Endodermal cell (in vitro differentiated cells): ENCODE data around the gene TAS2R60. TPM values are rescaled to one million over a fixed set of nuclear protein-coding genes. Genes with fewer than 3 reads are reported as not detected.

Experiments used
- DNase-seq: peaks from one replicate; pipeline ENCODE4 v3.0.0-alpha.2; 2017
- H3K27ac ChIP-seq: 2 replicates; pipeline ENCODE4 v1.5.1; 2013; ENCODE audit warnings: mild to moderate bottlenecking, low read depth, low read length, moderate library complexity
- H3K27me3 ChIP-seq: 2 replicates; pipeline ENCODE4 v1.6.1; 2013; ENCODE audit warnings: mild to moderate bottlenecking, low read length, moderate library complexity; ENCODE audit not compliant: insufficient read depth, control insufficient read depth, poor library complexity, severe bottlenecking
- H3K36me3 ChIP-seq: 2 replicates; pipeline ENCODE4 v1.7.0; 2013; ENCODE audit warnings: mild to moderate bottlenecking, low read length, moderate library complexity; ENCODE audit not compliant: control insufficient read depth, insufficient read depth
- H3K4me1 ChIP-seq: one replicate; pipeline ENCODE4 v1.7.0; 2013; ENCODE audit warnings: low read length; ENCODE audit not compliant: control insufficient read depth, insufficient read depth
- H3K4me3 ChIP-seq: 2 replicates; pipeline ENCODE4 v1.5.1; 2013; ENCODE audit warnings: mild to moderate bottlenecking, low read length, moderate library complexity
- H3K9ac ChIP-seq: 2 replicates; pipeline ENCODE4 v1.6.1; 2013; ENCODE audit warnings: mild to moderate bottlenecking, low read length, moderate library complexity; ENCODE audit not compliant: poor library complexity, severe bottlenecking; ENCODE audit errors: extremely low read depth
- H3K9me3 ChIP-seq: 2 replicates; pipeline ENCODE4 v1.6.1; 2013; ENCODE audit warnings: mild to moderate bottlenecking, low read length, moderate library complexity; ENCODE audit not compliant: control insufficient read depth
- H3K27ac Mint-ChIP-seq: 2 replicates; pipeline ENCODE4 v1.8.0; 2020; ENCODE audit warnings: mixed read lengths
- H3K27me3 Mint-ChIP-seq: 2 replicates; pipeline ENCODE4 v1.8.0; 2021; ENCODE audit warnings: mild to moderate bottlenecking, mixed read lengths; ENCODE audit not compliant: insufficient read depth
- H3K36me3 Mint-ChIP-seq: 2 replicates; pipeline ENCODE4 v1.8.0; 2020; ENCODE audit warnings: low read depth, mixed read lengths
- H3K4me1 Mint-ChIP-seq: 2 replicates; pipeline ENCODE4 v1.8.0; 2020; ENCODE audit warnings: mixed read lengths
- H3K4me3 Mint-ChIP-seq: 2 replicates; pipeline ENCODE4 v1.8.0; 2020; ENCODE audit warnings: mild to moderate bottlenecking, moderate library complexity, mixed read lengths
- H3K9me3 Mint-ChIP-seq: 2 replicates; pipeline ENCODE4 v1.8.0; 2020; ENCODE audit warnings: mild to moderate bottlenecking, mixed read lengths
- WGBS, 2 experiments: methylation state at CpG; one replicate each; pipeline versions ENCODE4 v1.1.5 to v1.1.7; 2013; ENCODE audit warnings: missing lambda C conversion rate in 2 of 2, mixed read lengths in 1 of 2; ENCODE audit not compliant: insufficient coverage in 1 of 2, insufficient read length in 1 of 2; 5-methylcytosine and 5-hydroxymethylcytosine counted together
- total RNA-seq, 2 donors: library from RNA; stranded (reverse); fragmentation: NEBNext Ultra II Directional in 1 of 2; extraction: Animal tissue kit (Norgen Biotek cat#: 25700) in 1 of 2; gene quantifications; 2 replicates in 1 of 2; 3 replicates in 1 of 2; pipeline ENCODE4 v1.2.1, GENCODE V29; 2021
- TF ChIP-seq, protein P1 (sequence below): fragments of 200-600 bp; sonication (generic); conservative IDR thresholded peaks from 2 replicates; pipeline ENCODE4 v1.5.0; 2021; ENCODE audit warnings: antibody characterized with exemption, mild to moderate bottlenecking

TAS2R60 gene
- total RNA-seq, 2 donors from 2014 or later: 0.37 TPM; not detected in 1

DNA sequence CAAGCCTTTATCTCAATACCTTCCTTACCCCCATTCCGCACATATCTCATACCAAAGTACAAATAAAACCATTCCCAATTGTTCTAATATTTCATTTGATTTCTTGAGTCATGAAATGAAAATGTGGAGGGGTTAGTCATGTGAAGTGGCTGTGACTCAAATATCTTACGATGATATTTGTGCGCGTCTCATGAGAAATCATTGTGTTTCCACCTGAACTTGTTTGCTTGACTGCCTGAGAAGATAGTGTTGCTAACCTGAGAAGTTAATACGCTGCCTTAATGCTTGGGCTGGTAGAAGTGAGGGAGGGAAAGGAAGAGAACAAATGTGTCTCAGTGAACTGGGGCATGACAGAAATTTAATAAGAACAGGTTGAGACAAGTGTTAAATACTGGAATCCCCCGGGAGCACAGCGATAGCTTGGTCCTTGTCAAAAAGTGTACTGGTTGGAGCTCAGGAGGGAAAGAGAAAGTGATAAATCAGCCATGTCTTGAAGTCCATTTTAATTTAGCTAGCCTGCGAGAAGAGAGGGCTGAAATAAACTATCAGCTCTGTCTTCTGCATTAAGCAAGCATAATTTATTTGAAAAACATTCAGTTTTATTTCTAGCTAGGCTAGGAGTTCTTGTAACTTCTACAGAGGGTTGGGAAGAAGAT lies 27.4 kb upstream of the TAS2R60 start:
- H3K27me3 Mint-ChIP-seq: no peaks in the 10 kb centered on the region
- Histone ChIP-seq H3K27me3 (no peaks in the 10 kb centered on the region), H3K4me3 (no peak overlapping the region), H3K9ac (no peak overlapping the region), H3K4me1 (no peaks in the 10 kb centered on the region), H3K9me3 (peaks cover 9% of the 10 kb centered on the region), H3K36me3 (no peaks in the 10 kb centered on the region), H3K27ac (no peak overlapping the region)
- TF ChIP-seq, protein P1, sequence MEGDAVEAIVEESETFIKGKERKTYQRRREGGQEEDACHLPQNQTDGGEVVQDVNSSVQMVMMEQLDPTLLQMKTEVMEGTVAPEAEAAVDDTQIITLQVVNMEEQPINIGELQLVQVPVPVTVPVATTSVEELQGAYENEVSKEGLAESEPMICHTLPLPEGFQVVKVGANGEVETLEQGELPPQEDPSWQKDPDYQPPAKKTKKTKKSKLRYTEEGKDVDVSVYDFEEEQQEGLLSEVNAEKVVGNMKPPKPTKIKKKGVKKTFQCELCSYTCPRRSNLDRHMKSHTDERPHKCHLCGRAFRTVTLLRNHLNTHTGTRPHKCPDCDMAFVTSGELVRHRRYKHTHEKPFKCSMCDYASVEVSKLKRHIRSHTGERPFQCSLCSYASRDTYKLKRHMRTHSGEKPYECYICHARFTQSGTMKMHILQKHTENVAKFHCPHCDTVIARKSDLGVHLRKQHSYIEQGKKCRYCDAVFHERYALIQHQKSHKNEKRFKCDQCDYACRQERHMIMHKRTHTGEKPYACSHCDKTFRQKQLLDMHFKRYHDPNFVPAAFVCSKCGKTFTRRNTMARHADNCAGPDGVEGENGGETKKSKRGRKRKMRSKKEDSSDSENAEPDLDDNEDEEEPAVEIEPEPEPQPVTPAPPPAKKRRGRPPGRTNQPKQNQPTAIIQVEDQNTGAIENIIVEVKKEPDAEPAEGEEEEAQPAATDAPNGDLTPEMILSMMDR: no peak
- DNase-seq: no peak
- no peak overlapping the region for H3K4me3 Mint-ChIP-seq
- peaks cover 9% of the 10 kb centered on the region for H3K9me3 Mint-ChIP-seq
- H3K4me1 Mint-ChIP-seq: peaks cover 23% of the 10 kb centered on the region
- 90 to 93% methylated on average over 7 to 8 of the region's 8 CpGs for WGBS, 2 experiments
- H3K36me3 Mint-ChIP-seq: peaks cover 5% of the 10 kb centered on the region
- H3K27ac Mint-ChIP-seq: no peak overlapping the region

DNA sequence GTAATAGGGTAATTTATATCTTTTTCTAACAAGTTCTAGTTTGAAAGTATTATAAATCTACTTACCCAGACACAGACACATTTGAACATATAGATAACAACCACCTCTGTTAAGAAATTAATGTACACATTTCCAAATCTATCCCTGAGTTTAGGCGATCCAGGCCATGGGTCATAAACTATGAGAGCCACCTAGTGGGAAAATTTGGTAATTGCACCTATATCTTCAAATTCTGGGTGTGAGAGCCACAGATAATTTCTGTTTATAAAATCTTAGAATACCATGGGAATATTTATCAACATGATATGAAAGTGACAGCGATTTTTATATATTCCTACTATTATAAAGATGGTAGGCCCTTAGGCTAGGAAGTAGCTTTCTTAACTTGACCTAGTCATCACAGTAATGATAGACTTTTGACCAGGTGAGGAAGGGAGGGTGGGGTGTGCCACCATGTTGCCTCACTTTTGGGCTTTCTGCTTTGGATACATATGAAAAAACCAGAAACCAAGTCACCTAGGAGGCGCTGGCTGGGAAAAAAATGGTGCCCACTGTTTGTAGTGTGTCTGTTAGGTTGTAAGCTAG lies 26.6 kb upstream of the TAS2R60 start:
- no peaks in the 10 kb centered on the region for H3K27me3 ChIP-seq
- DNase-seq: no peak
- H3K27ac ChIP-seq: no peak overlapping the region
- Mint-ChIP-seq H3K27me3 (no peaks in the 10 kb centered on the region), H3K36me3 (peaks cover 7% of the 10 kb centered on the region), H3K4me3 (no peak overlapping the region), H3K27ac (no peak overlapping the region), H3K9me3 (peaks cover 13% of the 10 kb centered on the region), H3K4me1 (peaks cover 23% of the 10 kb centered on the region)
- no peak overlapping the region for H3K9ac ChIP-seq
- TF ChIP-seq, protein P1: peak; percentile 88
- H3K4me3 ChIP-seq: no peak overlapping the region
- H3K4me1 ChIP-seq: no peaks in the 10 kb centered on the region
- 32 to 100% methylated on average over 1 to 3 of the region's 3 CpGs for WGBS, 2 experiments
- no peaks in the 10 kb centered on the region for H3K36me3 ChIP-seq
- H3K9me3 ChIP-seq: peaks cover 16% of the 10 kb centered on the region

DNA sequence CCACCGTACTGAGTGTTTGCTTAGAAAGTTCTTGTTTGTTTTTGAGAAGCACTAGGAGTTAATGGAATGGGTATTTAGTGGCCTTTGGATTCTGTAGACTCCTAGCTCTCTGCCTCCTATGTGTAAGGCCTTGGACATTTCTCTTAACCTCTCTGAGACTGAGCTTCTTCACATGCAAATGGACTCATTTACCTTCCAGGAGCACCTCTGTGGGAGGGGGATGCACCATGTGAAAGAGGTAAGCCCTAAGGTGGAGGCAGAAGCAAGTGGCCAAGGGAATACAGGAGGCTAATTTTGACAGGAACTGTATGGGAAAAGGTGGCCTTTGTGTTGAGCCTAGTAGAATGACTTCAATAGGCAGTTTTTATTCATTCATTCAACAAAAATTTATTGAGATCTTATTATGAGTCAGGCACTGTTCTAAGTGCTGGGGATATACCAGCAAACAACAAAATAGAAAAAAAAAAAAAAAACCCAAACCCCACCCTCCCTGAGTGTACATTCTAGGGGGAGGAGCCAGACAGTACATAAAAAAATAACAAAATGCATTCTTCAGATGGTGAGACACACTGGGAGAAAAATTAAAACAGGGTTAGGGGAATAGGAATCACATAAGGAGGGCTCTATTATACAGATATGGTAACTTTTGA lies 25.4 kb upstream of the TAS2R60 start:
- peaks cover 16% of the 10 kb centered on the region for H3K9me3 Mint-ChIP-seq
- H3K27me3 Mint-ChIP-seq: no peaks in the 10 kb centered on the region
- H3K27ac Mint-ChIP-seq: no peak overlapping the region
- peaks cover 13% of the 10 kb centered on the region for H3K4me1 Mint-ChIP-seq
- H3K4me3 Mint-ChIP-seq: no peak overlapping the region
- TF ChIP-seq, protein P1: no peak
- Histone ChIP-seq H3K36me3 (no peaks in the 10 kb centered on the region), H3K27me3 (no peaks in the 10 kb centered on the region), H3K9me3 (peaks cover 18% of the 10 kb centered on the region), H3K4me3 (no peak overlapping the region), H3K4me1 (no peaks in the 10 kb centered on the region), H3K9ac (no peak overlapping the region), H3K27ac (no peak overlapping the region)
- DNase-seq: no peak
- peaks cover 9% of the 10 kb centered on the region for H3K36me3 Mint-ChIP-seq
- WGBS, 2 experiments: 67% methylated on average over 1 of the region's 1 CpG; no CpG with 5 or more reads in 1 of the 2 experiments
